ENCODE data around the gene GOLGA2.

GOLGA2 gene

GRCh38 chr9:128222880-128223670 is 52.7 kb downstream of the GOLGA2 start:
- Histone ChIP-seq H3K9ac (ENCODE audit: low read depth, low read length, poor library complexity, severe bottlenecking) (no peak overlapping the region), H3K36me3 (ENCODE audit: insufficient read depth, low read length) (no peaks in the 10 kb centered on the region), H3K4me1 (ENCODE audit: insufficient read depth, low read length, poor library complexity, severe bottlenecking) (no peaks in the 10 kb centered on the region), H3K79me2 (ENCODE audit: insufficient read depth, low read length) (no peaks in the 10 kb centered on the region), H3K9me2 (replicated peaks; ENCODE audit: low read depth, low read length) (no peaks in the 10 kb centered on the region), H3K4me3 (ENCODE audit: low read length, poor library complexity, severe bottlenecking) (no peak overlapping the region), H2AFZ (ENCODE audit: low read length) (no peak overlapping the region), H3K9me3 (ENCODE audit: insufficient read depth, low read depth, low read length) (no peaks in the 10 kb centered on the region), H3K27me3 (ENCODE audit: insufficient read depth, low read length, poor library complexity, severe bottlenecking) (no peaks in the 10 kb centered on the region), H3F3A (ENCODE audit: low read depth) (no peaks in the 10 kb centered on the region), H4K20me1 (ENCODE audit: insufficient read depth, low read length, poor library complexity, severe bottlenecking) (no peaks in the 10 kb centered on the region), H3K4me2 (ENCODE audit: low read depth, low read length, poor library complexity, severe bottlenecking) (no peak overlapping the region)
- TF ChIP-seq EZH2phosphoT487 (IDR thresholded peaks at IDR 0.05; ENCODE audit: borderline replicate concordance) (no peak), CTCF (conservative IDR thresholded peaks at IDR 0.05; ENCODE audit: low read length) (no peak)

- TF ChIP-seq EZH2phosphoT487 (IDR thresholded peaks at IDR 0.05; ENCODE audit: borderline replicate concordance) (no peak), CTCF (conservative IDR thresholded peaks at IDR 0.05; ENCODE audit: low read length) (no peak)
- Histone ChIP-seq H3F3A (ENCODE audit: low read depth) (no peaks in the 10 kb centered on the region), H4K20me1 (ENCODE audit: insufficient read depth, low read length, poor library complexity, severe bottlenecking) (no peaks in the 10 kb centered on the region), H3K4me1 (ENCODE audit: insufficient read depth, low read length, poor library complexity, severe bottlenecking) (no peaks in the 10 kb centered on the region), H2AFZ (ENCODE audit: low read length) (no peak overlapping the region), H3K4me3 (ENCODE audit: low read length, poor library complexity, severe bottlenecking) (no peak overlapping the region), H3K36me3 (ENCODE audit: insufficient read depth, low read length) (no peaks in the 10 kb centered on the region), H3K9me3 (ENCODE audit: insufficient read depth, low read depth, low read length) (no peaks in the 10 kb centered on the region), H3K79me2 (ENCODE audit: insufficient read depth, low read length) (no peaks in the 10 kb centered on the region), H3K27me3 (ENCODE audit: insufficient read depth, low read length, poor library complexity, severe bottlenecking) (no peaks in the 10 kb centered on the region), H3K4me2 (ENCODE audit: low read depth, low read length, poor library complexity, severe bottlenecking) (no peak overlapping the region), H3K9ac (ENCODE audit: low read depth, low read length, poor library complexity, severe bottlenecking) (no peak overlapping the region), H3K9me2 (replicated peaks; ENCODE audit: low read depth, low read length) (no peaks in the 10 kb centered on the region)
These were observed 53.8 kb downstream of the GOLGA2 start for GRCh38 chr9:128222026-128222425.

GRCh38 chr9:128219831-128220230 is 56.0 kb downstream of the GOLGA2 start:
- Histone ChIP-seq H3K36me3 (ENCODE audit: insufficient read depth, low read length) (no peaks in the 10 kb centered on the region), H3F3A (ENCODE audit: low read depth) (no peaks in the 10 kb centered on the region), H3K79me2 (ENCODE audit: insufficient read depth, low read length) (no peaks in the 10 kb centered on the region), H3K9me3 (ENCODE audit: insufficient read depth, low read depth, low read length) (no peaks in the 10 kb centered on the region), H3K4me1 (ENCODE audit: insufficient read depth, low read length, poor library complexity, severe bottlenecking) (no peaks in the 10 kb centered on the region), H3K27me3 (ENCODE audit: insufficient read depth, low read length, poor library complexity, severe bottlenecking) (no peaks in the 10 kb centered on the region), H2AFZ (ENCODE audit: low read length) (no peak overlapping the region), H4K20me1 (ENCODE audit: insufficient read depth, low read length, poor library complexity, severe bottlenecking) (no peaks in the 10 kb centered on the region), H3K9me2 (replicated peaks; ENCODE audit: low read depth, low read length) (no peaks in the 10 kb centered on the region), H3K4me3 (ENCODE audit: low read length, poor library complexity, severe bottlenecking) (no peak overlapping the region), H3K4me2 (ENCODE audit: low read depth, low read length, poor library complexity, severe bottlenecking) (no peak overlapping the region), H3K9ac (ENCODE audit: low read depth, low read length, poor library complexity, severe bottlenecking) (no peak overlapping the region)
- TF ChIP-seq CTCF (conservative IDR thresholded peaks at IDR 0.05; ENCODE audit: low read length) (no peak), EZH2phosphoT487 (IDR thresholded peaks at IDR 0.05; ENCODE audit: borderline replicate concordance) (no peak)
